ENCODE data around the gene SPRR3.

- no peak for TF ChIP-seq CTCF (IDR thresholded peaks at IDR 0.05)
- no peak for TF ChIP-seq POLR2A (IDR thresholded peaks at IDR 0.05)
- TF ChIP-seq EP300 (IDR thresholded peaks at IDR 0.05): no peak
Observed at GRCh38 chr1:152959273-152959672, 42.3 kb upstream of the SPRR3 start.
